ENCODE data around the gene GRM4.

Gene GRM4

DNA sequence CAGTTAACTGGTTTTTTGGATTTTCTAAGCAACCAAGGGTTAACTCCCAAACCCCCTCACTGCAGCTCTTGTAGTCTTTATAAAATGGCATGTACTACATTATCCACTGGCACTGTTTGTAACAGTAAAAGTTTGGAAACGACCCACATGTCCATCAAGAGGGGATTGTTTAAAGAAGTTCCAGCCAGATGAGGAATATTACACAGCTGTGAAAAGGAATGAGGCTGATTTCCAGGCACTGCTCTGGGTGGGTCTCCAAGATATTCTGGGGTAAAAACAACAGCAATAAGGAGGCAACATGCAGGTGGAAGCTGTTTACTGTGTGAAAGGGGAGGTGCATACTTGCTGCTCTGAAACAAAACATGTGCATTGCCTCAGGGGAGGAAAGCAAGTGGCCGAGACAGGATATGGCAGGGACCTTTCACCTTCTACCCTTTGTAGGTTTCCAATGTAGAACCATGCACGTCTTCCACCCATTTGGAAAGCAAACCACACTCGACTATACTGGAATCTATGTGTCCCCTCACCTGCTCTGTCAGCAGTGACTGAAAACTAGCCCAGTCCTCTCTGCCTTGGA is 51.9 kb downstream of the GRM4 start:
- TF ChIP-seq, protein P1, sequence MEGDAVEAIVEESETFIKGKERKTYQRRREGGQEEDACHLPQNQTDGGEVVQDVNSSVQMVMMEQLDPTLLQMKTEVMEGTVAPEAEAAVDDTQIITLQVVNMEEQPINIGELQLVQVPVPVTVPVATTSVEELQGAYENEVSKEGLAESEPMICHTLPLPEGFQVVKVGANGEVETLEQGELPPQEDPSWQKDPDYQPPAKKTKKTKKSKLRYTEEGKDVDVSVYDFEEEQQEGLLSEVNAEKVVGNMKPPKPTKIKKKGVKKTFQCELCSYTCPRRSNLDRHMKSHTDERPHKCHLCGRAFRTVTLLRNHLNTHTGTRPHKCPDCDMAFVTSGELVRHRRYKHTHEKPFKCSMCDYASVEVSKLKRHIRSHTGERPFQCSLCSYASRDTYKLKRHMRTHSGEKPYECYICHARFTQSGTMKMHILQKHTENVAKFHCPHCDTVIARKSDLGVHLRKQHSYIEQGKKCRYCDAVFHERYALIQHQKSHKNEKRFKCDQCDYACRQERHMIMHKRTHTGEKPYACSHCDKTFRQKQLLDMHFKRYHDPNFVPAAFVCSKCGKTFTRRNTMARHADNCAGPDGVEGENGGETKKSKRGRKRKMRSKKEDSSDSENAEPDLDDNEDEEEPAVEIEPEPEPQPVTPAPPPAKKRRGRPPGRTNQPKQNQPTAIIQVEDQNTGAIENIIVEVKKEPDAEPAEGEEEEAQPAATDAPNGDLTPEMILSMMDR (conservative IDR thresholded peaks at IDR 0.05; ENCODE audit: low read depth) = no peak
- ChIA-PET CTCF (interaction anchor here (1.1 kb wide), 1 partner anchor 39 kb away, joined by 3 read pairs; no protein-coding TSS in a partner anchor), POLR2A (ENCODE audit: low non-redundant PET) (no interaction called here)
- DNase-seq (ENCODE audit: low spot score) = no peak
- H3K27ac ChIP-seq = no peak overlapping the region

DNA sequence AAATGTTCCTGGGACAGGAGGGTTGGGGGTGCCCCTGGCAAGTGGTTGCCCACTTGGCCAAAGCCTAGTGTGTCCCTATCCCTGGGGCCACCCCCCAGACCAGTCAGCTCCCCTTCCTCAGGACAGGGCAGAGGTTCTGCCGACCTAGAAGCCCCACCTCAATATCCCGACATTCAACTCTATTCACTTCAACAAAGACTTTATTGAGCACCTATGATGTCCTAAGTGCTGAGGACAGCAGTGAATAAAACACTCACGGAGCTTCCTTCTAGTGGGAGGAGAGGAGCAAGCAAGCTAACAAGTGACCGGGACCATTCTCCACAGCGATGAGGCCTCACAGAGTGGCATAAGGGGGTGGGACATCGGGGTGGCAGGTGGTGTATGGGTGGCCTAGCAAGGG is 52.7 kb downstream of the GRM4 start:
- DNase-seq (ENCODE audit: low spot score) = no peak
- TF ChIP-seq, protein P1 (conservative IDR thresholded peaks at IDR 0.05; ENCODE audit: low read depth) = no peak
- CTCF ChIA-PET = no interaction called here
- POLR2A ChIA-PET (ENCODE audit: low non-redundant PET) = no interaction called here
- no peak overlapping the region for H3K27ac ChIP-seq

- DNase-seq (ENCODE audit: low spot score) = no peak
- ChIA-PET POLR2A (ENCODE audit: low non-redundant PET) (no interaction called here), CTCF (interaction anchor here (0.6 kb wide), 1 partner anchor 512 kb away, joined by 3 read pairs; no protein-coding TSS in a partner anchor)
- TF ChIP-seq, protein P1 (conservative IDR thresholded peaks at IDR 0.05; ENCODE audit: low read depth) = no peak
- H3K27ac ChIP-seq = no peak overlapping the region
Observed at GRCh38 chr6:34092631-34093030, 53.3 kb downstream of the GRM4 start.

DNA sequence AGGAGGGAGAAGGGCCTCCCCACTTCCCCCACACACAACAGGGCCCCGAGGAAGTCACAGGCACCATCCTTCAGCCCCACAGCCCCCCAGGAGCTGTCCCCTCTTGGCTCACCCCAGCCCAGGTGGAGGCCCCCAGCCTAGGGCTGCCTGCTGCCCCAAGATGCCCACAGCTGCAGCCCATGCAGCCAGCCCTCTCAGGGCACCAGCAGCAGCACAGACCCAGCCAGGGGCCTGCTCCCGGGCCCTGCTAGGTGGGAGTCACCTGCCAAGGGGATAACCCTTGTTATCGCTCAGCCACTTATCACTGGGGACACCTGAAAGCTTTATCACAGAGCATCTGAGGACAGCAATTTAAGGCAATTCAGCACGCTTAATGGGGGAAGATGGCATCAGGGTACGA is 55.0 kb downstream of the GRM4 start:
- H3K27ac ChIP-seq = no peak overlapping the region
- ChIA-PET CTCF (no interaction called here), POLR2A (ENCODE audit: low non-redundant PET) (no interaction called here)
- no peak for DNase-seq (ENCODE audit: low spot score)
- TF ChIP-seq, protein P1 (conservative IDR thresholded peaks at IDR 0.05; ENCODE audit: low read depth) = no peak

DNA sequence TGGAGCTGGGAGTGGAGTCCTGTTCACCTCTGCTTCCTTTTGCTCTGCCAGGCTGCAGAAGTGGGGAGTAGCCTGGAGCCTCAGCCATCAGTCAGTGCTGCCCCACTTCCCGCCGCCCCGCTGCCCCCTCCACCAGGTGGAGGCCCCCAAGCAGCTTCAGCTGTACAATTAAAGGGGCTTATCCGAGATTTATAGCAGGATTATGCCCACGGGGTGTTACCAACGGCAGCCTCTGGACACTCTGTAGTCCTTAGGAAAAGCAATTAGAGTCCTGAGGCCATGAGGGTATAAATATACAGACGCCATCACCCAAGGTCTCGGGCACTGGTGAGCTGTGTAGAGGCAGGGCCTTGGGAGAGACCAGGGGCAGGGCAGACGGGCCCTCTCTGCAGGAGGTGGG is 55.4 kb downstream of the GRM4 start:
- no peak for DNase-seq (ENCODE audit: low spot score)
- CTCF ChIA-PET = no interaction called here
- H3K27ac ChIP-seq = no peak overlapping the region
- POLR2A ChIA-PET (ENCODE audit: low non-redundant PET) = no interaction called here
- TF ChIP-seq, protein P1 (conservative IDR thresholded peaks at IDR 0.05; ENCODE audit: low read depth) = no peak

- CTCF ChIA-PET = no interaction called here
- POLR2A ChIA-PET (ENCODE audit: low non-redundant PET) = no interaction called here
- TF ChIP-seq, protein P1 (conservative IDR thresholded peaks at IDR 0.05; ENCODE audit: low read depth) = no peak
- DNase-seq (ENCODE audit: low spot score) = no peak
- no peak overlapping the region for H3K27ac ChIP-seq
Observed at GRCh38 chr6:34086558-34086957, 59.3 kb downstream of the GRM4 start.

All from RWPE1 (cell line).